ENCODE results near the gene FRZB. TPM values are rescaled to one million over a fixed set of nuclear protein-coding genes. Genes with fewer than 3 reads are reported as not detected.

Gene FRZB
- total RNA-seq, 1 experiment from 2014 or later, result 1.8 TPM

GRCh38 chr2:182870227-182870626 is 3.8 kb upstream of the FRZB start:
- H3K36me3 ChIP-seq (ENCODE audit: insufficient read depth, low read length, poor library complexity, severe bottlenecking), result no peaks in the 10 kb centered on the region
- peaks cover 14% of the 10 kb centered on the region for H3K4me1 ChIP-seq (ENCODE audit: insufficient read depth, low read length, poor library complexity, severe bottlenecking)
- H3K4me3 ChIP-seq (ENCODE audit: low read depth, low read length, poor library complexity, severe bottlenecking), result no peak overlapping the region
- DNase-seq (ENCODE audit: low spot score), result peak; percentile 64
- POLR2A ChIA-PET (ENCODE audit: low non-redundant PET), result no interaction called here
- H3K27me3 ChIP-seq (replicated peaks; ENCODE audit: insufficient read depth, low read depth, low read length, poor library complexity), result no peaks in the 10 kb centered on the region
- peak; percentile 78 for TF ChIP-seq CTCF (conservative IDR thresholded peaks at IDR 0.05; ENCODE audit: low read depth, low read length)
- no peak for TF ChIP-seq EZH2 (IDR thresholded peaks at IDR 0.05; ENCODE audit: borderline replicate concordance, low read depth, low read length, poor library complexity, severe bottlenecking)
- H3K9me3 ChIP-seq (ENCODE audit: low read depth, low read length, poor library complexity, severe bottlenecking), result no peaks in the 10 kb centered on the region
- no peak overlapping the region for H3K27ac ChIP-seq (ENCODE audit: low read depth, low read length, poor library complexity, severe bottlenecking)
- no TSS peak for BruUV-seq (replicated peaks)
- CTCF ChIA-PET, result interaction anchor here (0.5 kb wide), 1 partner anchor 244 kb away, joined by 3 read pairs; no protein-coding TSS in a partner anchor
- intact Hi-C loops (cut with micrococcal nuclease; ENCODE audit: unreplicated experiment), result no loop called here

GRCh38 chr2:182868054-182868796 is 1.8 kb upstream of the FRZB start:
- POLR2A ChIA-PET (ENCODE audit: low non-redundant PET), result no interaction called here

GRCh38 chr2:182867426-182868053 is 1.1 kb upstream of the FRZB start:
- peaks cover 14% of the 10 kb centered on the region for H3K4me1 ChIP-seq (ENCODE audit: insufficient read depth, low read length, poor library complexity, severe bottlenecking)
- no peaks in the 10 kb centered on the region for H3K27me3 ChIP-seq (replicated peaks; ENCODE audit: insufficient read depth, low read depth, low read length, poor library complexity)
- DNase-seq (ENCODE audit: low spot score), result no peak
- ChIA-PET POLR2A (ENCODE audit: low non-redundant PET) (no interaction called here), CTCF (no interaction called here)
- peak overlapping the region; percentile 49 for H3K27ac ChIP-seq (ENCODE audit: low read depth, low read length, poor library complexity, severe bottlenecking)
- no peak for TF ChIP-seq EZH2 (IDR thresholded peaks at IDR 0.05; ENCODE audit: borderline replicate concordance, low read depth, low read length, poor library complexity, severe bottlenecking)
- TF ChIP-seq CTCF (conservative IDR thresholded peaks at IDR 0.05; ENCODE audit: low read depth, low read length), result no peak
- no peaks in the 10 kb centered on the region for H3K9me3 ChIP-seq (ENCODE audit: low read depth, low read length, poor library complexity, severe bottlenecking)
- H3K4me3 ChIP-seq (ENCODE audit: low read depth, low read length, poor library complexity, severe bottlenecking), result peak overlapping the region; percentile 50
- no peaks in the 10 kb centered on the region for H3K36me3 ChIP-seq (ENCODE audit: insufficient read depth, low read length, poor library complexity, severe bottlenecking)
- intact Hi-C loops (cut with micrococcal nuclease; ENCODE audit: unreplicated experiment), result loop anchor here (5.0 kb wide), 1 partner anchor 80 kb away; no protein-coding TSS in a partner anchor
- BruUV-seq (replicated peaks), result no TSS peak

More at GRCh38 chr2:182868054-182868796, 1.8 kb upstream of the FRZB start:
- no peak overlapping the region for H3K4me3 ChIP-seq (ENCODE audit: low read depth, low read length, poor library complexity, severe bottlenecking)
- no peaks in the 10 kb centered on the region for H3K9me3 ChIP-seq (ENCODE audit: low read depth, low read length, poor library complexity, severe bottlenecking)
- CTCF ChIA-PET, result no interaction called here
- H3K27me3 ChIP-seq (replicated peaks; ENCODE audit: insufficient read depth, low read depth, low read length, poor library complexity), result no peaks in the 10 kb centered on the region
- no peak for DNase-seq (ENCODE audit: low spot score)
- H3K4me1 ChIP-seq (ENCODE audit: insufficient read depth, low read length, poor library complexity, severe bottlenecking), result peaks cover 14% of the 10 kb centered on the region
- no peak overlapping the region for H3K27ac ChIP-seq (ENCODE audit: low read depth, low read length, poor library complexity, severe bottlenecking)
- H3K36me3 ChIP-seq (ENCODE audit: insufficient read depth, low read length, poor library complexity, severe bottlenecking), result no peaks in the 10 kb centered on the region
- intact Hi-C loops (cut with micrococcal nuclease; ENCODE audit: unreplicated experiment), result loop anchor here (5.0 kb wide), 1 partner anchor 81 kb away; no protein-coding TSS in a partner anchor
- BruUV-seq (replicated peaks), result no TSS peak
- TF ChIP-seq CTCF (conservative IDR thresholded peaks at IDR 0.05; ENCODE audit: low read depth, low read length) (no peak), EZH2 (IDR thresholded peaks at IDR 0.05; ENCODE audit: borderline replicate concordance, low read depth, low read length, poor library complexity, severe bottlenecking) (no peak)
